Pancreas (tissue), 10 donors: Measurements from ENCODE around the gene TMEM252. TPM values are rescaled to one million over a fixed set of nuclear protein-coding genes. Genes with fewer than 3 reads are reported as not detected.
A peak's percentile ranks its signal among the peaks of the same experiment; 100 is the strongest.

Experiments used
- ATAC-seq, 4 donors: fragments of 200-7000 bp; cut with Tn5 transposase; one replicate each; pipeline versions ENCODE4 v1.8.0 to v1.9.1; 2020; ENCODE audit warnings: mild to moderate bottlenecking in 4 of 4, moderate library complexity in 4 of 4
- DNase-seq, 6 donors: peaks; one replicate each; pipeline ENCODE4 v3.0.0-alpha.2; 2020
- FAIRE-seq: peaks from 2 replicates; lab custom pipeline; 2012; peaks lifted over from hg19 to GRCh38; lab: Jason Lieb, UNC
- H3K27ac ChIP-seq, 4 donors: fragments of 200-600 bp; sonication (generic); 1 replicate in 3 of 4; 2 replicates in 1 of 4; pipeline versions ENCODE4 v1.5.0 to v1.8.0; 2020
- H3K27me3 ChIP-seq, 4 donors: fragments of 200-600 bp; one replicate each; pipeline ENCODE4 v1.8.0; 2021
- H3K36me3 ChIP-seq, 3 donors: fragments of 200-600 bp; sonication (generic) in 1 of 3; one replicate each; pipeline versions ENCODE4 v1.5.0 to v1.8.0; 2020 to 2021
- H3K4me1 ChIP-seq, 3 donors: fragments of 200-600 bp; one replicate each; pipeline ENCODE4 v1.8.0; 2021
- H3K4me3 ChIP-seq, 4 donors: fragments of 200-600 bp; sonication (generic) in 2 of 4; one replicate each; pipeline versions ENCODE4 v1.5.0 to v1.8.0; 2020 to 2021
- H3K9me3 ChIP-seq, 4 donors: fragments of 200-600 bp; one replicate each; pipeline ENCODE4 v1.8.0; 2021
- CTCF ChIP-seq, 4 donors: fragments of 200-600 bp; sonication (generic) in 3 of 4; IDR thresholded peaks; one replicate each; pipeline versions ENCODE4 v1.5.0 to v1.8.0; 2021; ENCODE audit warnings: antibody characterized with exemption in 4 of 4
- WGBS, 2 donors: extraction: QIAGEN DNeasy Blood & Tissue Kit; methylation state at CpG; one replicate each; pipeline ENCODE4 v1.1.7; 2013; 5-methylcytosine and 5-hydroxymethylcytosine counted together
- intact Hi-C, 3 donors: fragments of 100-400 bp; cut with DNase I; formaldehyde crosslinking; loops; one replicate each; pipeline versions ENCODE4 v1.11.1 to v1.14.2; 2022
- polyA plus RNA-seq, 2 donors: library from polyadenylated mRNA; stranded (reverse); fragments of 200-250 nt; gene quantifications; one replicate each; pipeline ENCODE4 v1.2.3, GENCODE V29; 2013
- total RNA-seq, 6 donors: library from RNA; stranded (reverse); fragmentation: NEBNext Ultra II Directional in 4 of 6; extraction: Animal tissue kit (Norgen Biotek cat#: 25700) in 4 of 6; gene quantifications; one replicate each; pipeline versions ENCODE4 v1.2.1 to v1.2.4, GENCODE V29; 2021 to 2023
- donor health status: healthy with polysubstance abuse.
- donor health status: DM: no; HTN: no; CAD: no; lungs with moderate emphysema.
- donor health status: DM: no; HTN: no; CAD: no.
- donor health status: control.
- donor health status: control.
- donor health status: Bipolar disorder and iron deficiency.
- donor health status: DM: yes; HTN: yes; CAD: no.
- donor health status: DM: no; HTN: no; CAD: no.
- donor health status: DM: no; HTN: no; CAD: no.
- donor health status: DM: yes; HTN: yes; CAD: no.

Gene TMEM252
- total and polyA plus RNA-seq, 8 donors, result not detected

GRCh38 chr9:68546596-68547390, 6.1 kb upstream of the TMEM252 start:
- no peak overlapping the region for H3K4me3 ChIP-seq
- H3K9me3 ChIP-seq, result no peaks in the 10 kb centered on the region
- H3K36me3 ChIP-seq, result no peaks in the 10 kb centered on the region
- intact Hi-C loops, result no loop called here
- no peaks in the 10 kb centered on the region for H3K4me1 ChIP-seq
- no peak for TF ChIP-seq CTCF (IDR thresholded peaks at IDR 0.05)
- ATAC-seq (peak in 3 of 4 donors; percentile 34 to 80 (median 79)), DNase-seq (no peak), FAIRE-seq (no peak)
- no peaks in the 10 kb centered on the region for H3K27me3 ChIP-seq
- 76 to 79% methylated on average over 6 of the region's 6 CpGs for WGBS, 2 donors
- H3K27ac ChIP-seq, result peak overlapping the region in 2 of 4 donors; percentile 38 to 41

- no peak for FAIRE-seq
These were observed 4.5 kb upstream of the TMEM252 start for GRCh38 chr9:68545033-68545705.

GRCh38 chr9:68541568-68541967, 885 bp upstream of the TMEM252 start:
- FAIRE-seq (no peak), DNase-seq (no peak), ATAC-seq (no peak)
- WGBS, 2 donors, result 26 to 42% methylated on average over 2 of the region's 2 CpGs
- H3K9me3 ChIP-seq, result no peaks in the 10 kb centered on the region
- H3K27ac ChIP-seq, result no peak overlapping the region
- H3K4me1 ChIP-seq, result no peaks in the 10 kb centered on the region
- intact Hi-C loops, result no loop called here
- no peaks in the 10 kb centered on the region for H3K36me3 ChIP-seq
- H3K4me3 ChIP-seq, result no peak overlapping the region
- H3K27me3 ChIP-seq, result no peaks in the 10 kb centered on the region
- TF ChIP-seq CTCF (IDR thresholded peaks at IDR 0.05), result no peak

More at GRCh38 chr9:68545033-68545705, 4.5 kb upstream of the TMEM252 start:
- DNase-seq, result no peak
- Histone ChIP-seq H3K27ac (no peak overlapping the region), H3K36me3 (no peaks in the 10 kb centered on the region), H3K9me3 (no peaks in the 10 kb centered on the region), H3K4me1 (no peaks in the 10 kb centered on the region), H3K27me3 (no peaks in the 10 kb centered on the region), H3K4me3 (no peak overlapping the region)
- intact Hi-C loops, result no loop called here
- 86 to 88% methylated on average over 3 of the region's 3 CpGs for WGBS, 2 donors
- ATAC-seq, result no peak
- no peak for TF ChIP-seq CTCF (IDR thresholded peaks at IDR 0.05)

- no peaks in the 10 kb centered on the region for H3K9me3 ChIP-seq
- no peak for TF ChIP-seq CTCF (IDR thresholded peaks at IDR 0.05)
- peak; percentile 37 for FAIRE-seq
- H3K4me1 ChIP-seq, result no peaks in the 10 kb centered on the region
- H3K27me3 ChIP-seq, result no peaks in the 10 kb centered on the region
- no peak overlapping the region for H3K27ac ChIP-seq
- no peaks in the 10 kb centered on the region for H3K36me3 ChIP-seq
- H3K4me3 ChIP-seq, result no peak overlapping the region
- 85 to 95% methylated on average over 3 of the region's 3 CpGs for WGBS, 2 donors
- no peak for DNase-seq
- no peak for ATAC-seq
- intact Hi-C loops, result no loop called here
These were observed 2.5 kb downstream of the TMEM252 start for GRCh38 chr9:68538200-68538599.

- Histone ChIP-seq H3K4me3 (no peak overlapping the region), H3K27me3 (no peaks in the 10 kb centered on the region), H3K36me3 (no peaks in the 10 kb centered on the region), H3K4me1 (no peaks in the 10 kb centered on the region), H3K9me3 (no peaks in the 10 kb centered on the region), H3K27ac (no peak overlapping the region)
- DNase-seq, result no peak
- ATAC-seq, result no peak
- FAIRE-seq, result no peak
- TF ChIP-seq CTCF (IDR thresholded peaks at IDR 0.05), result no peak
- 62 to 69% methylated on average over 1 of the region's 1 CpG for WGBS, 2 donors
- intact Hi-C loops, result no loop called here
These were observed 3.1 kb downstream of the TMEM252 start for GRCh38 chr9:68537616-68537880.
